Measurements from ENCODE around the gene SNX24.

DNA sequence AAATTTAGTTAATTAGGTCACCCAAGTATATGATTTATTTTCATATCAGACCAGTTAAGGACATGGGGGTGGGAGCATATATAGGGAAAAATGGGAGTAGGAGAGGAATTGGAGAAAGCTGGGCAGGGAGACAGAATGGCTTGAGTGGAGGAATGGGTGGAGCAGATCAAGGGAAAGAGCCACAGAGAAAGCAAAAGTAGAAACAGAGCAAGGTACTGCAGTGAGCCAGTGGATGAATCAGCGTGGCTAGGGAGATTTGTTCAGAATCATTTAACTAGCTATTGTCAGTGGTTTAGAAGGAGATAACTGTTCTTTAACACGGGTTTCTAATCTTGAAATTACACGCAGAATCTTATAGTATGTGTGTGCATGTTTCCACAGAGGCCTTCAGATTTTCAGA lies 37.4 kb downstream of the SNX24 start:
- TF ChIP-seq GATA2 (IDR thresholded peaks at IDR 0.05; ENCODE audit: low read depth, low read length) = no peak
- no peak for TF ChIP-seq GATA3 (IDR thresholded peaks at IDR 0.05; ENCODE audit: low read depth, low read length)

Data from SH-SY5Y (cell line).